CD4-positive, alpha-beta T cell (primary cell): ENCODE measurements around the gene DYRK1B. TPM values are rescaled to one million over a fixed set of nuclear protein-coding genes. Genes with fewer than 3 reads are reported as not detected.

ENCODE experiments used
- ATAC-seq: fragments of 200-7000 bp; cut with Tn5 transposase; one replicate; pipeline ENCODE4 v1.10.0; 2022; ENCODE audit warnings: mild to moderate bottlenecking; ENCODE audit not compliant: poor library complexity
- CTCF ChIA-PET: fragments of 350-600 bp; sonication (Branson Sonifier 250); formaldehyde crosslinking; loops from one replicate; lab custom pipeline; 2021; ENCODE audit warnings: antibody characterized with exemption, inconsistent platforms; lab: Charles Lee
- POLR2A ChIA-PET: fragments of 350-600 bp; sonication (Branson Sonifier 250); formaldehyde crosslinking; loops from one replicate; lab custom pipeline; 2021; ENCODE audit warnings: antibody characterized with exemption, inconsistent platforms; lab: Charles Lee
- DNase-seq, 14 experiments: peaks; one replicate each; pipeline ENCODE4 v3.0.0-alpha.2; 2013 to 2020; ENCODE audit warnings: mixed read lengths in 2 of 14
- H3K27ac ChIP-seq, 2 donors: one replicate each; pipeline versions ENCODE4 v1.5.1 to v1.7.0; 2013; ENCODE audit warnings: low read length in 2 of 2, low read depth in 1 of 2, mild to moderate bottlenecking in 1 of 2
- H3K27me3 ChIP-seq, 2 experiments: 1 replicate in 1 of 2; 2 replicates in 1 of 2; pipeline versions ENCODE4 v1.6.1 to v1.7.0; 2013; ENCODE audit warnings: low read length in 2 of 2, control low read depth in 1 of 2, mild to moderate bottlenecking in 1 of 2, moderate library complexity in 1 of 2; ENCODE audit not compliant: insufficient read depth in 2 of 2, control insufficient read depth in 1 of 2
- H3K36me3 ChIP-seq: one replicate; pipeline ENCODE4 v1.6.1; 2013; ENCODE audit warnings: low read length, control low read depth; ENCODE audit not compliant: insufficient read depth
- H3K4me1 ChIP-seq: one replicate; pipeline ENCODE4 v1.6.1; 2013; ENCODE audit warnings: low read length, control low read depth; ENCODE audit not compliant: insufficient read depth
- H3K4me3 ChIP-seq: one replicate; pipeline ENCODE4 v1.5.1; 2013; ENCODE audit warnings: mild to moderate bottlenecking, low read length, moderate library complexity
- H3K9me3 ChIP-seq, 2 experiments: 1 replicate in 1 of 2; 2 replicates in 1 of 2; pipeline versions ENCODE4 v1.6.1 to v1.7.0; 2013; ENCODE audit warnings: low read length in 2 of 2, mild to moderate bottlenecking in 2 of 2, control low read depth in 1 of 2, moderate library complexity in 1 of 2; ENCODE audit not compliant: control insufficient read depth in 1 of 2, insufficient read depth in 1 of 2
- H3K27ac Mint-ChIP-seq: one replicate; pipeline ENCODE4 v1.8.0; 2020; ENCODE audit warnings: mixed read lengths
- H3K27me3 Mint-ChIP-seq: one replicate; pipeline ENCODE4 v1.8.0; 2021; ENCODE audit warnings: mixed read lengths
- H3K36me3 Mint-ChIP-seq: one replicate; pipeline ENCODE4 v1.8.0; 2021; ENCODE audit warnings: low read depth, mixed read lengths
- H3K4me1 Mint-ChIP-seq: one replicate; pipeline ENCODE4 v1.8.0; 2021; ENCODE audit warnings: low read depth, mixed read lengths
- H3K4me3 Mint-ChIP-seq: one replicate; pipeline ENCODE4 v1.8.0; 2020; ENCODE audit warnings: mild to moderate bottlenecking, mixed read lengths
- H3K9me3 Mint-ChIP-seq: one replicate; pipeline ENCODE4 v1.8.0; 2020; ENCODE audit warnings: mixed read lengths
- intact Hi-C, 2 experiments: fragments of 100-400 bp; cut with DNase I in 1 of 2; cut with micrococcal nuclease in 1 of 2; formaldehyde crosslinking; loops; one replicate each; pipeline versions ENCODE4 v1.15.1 to v1.9.0; 2023 to 2025; cut with DNase I, micrococcal nuclease
- total RNA-seq, 174 experiments: library from RNA in 2 of 174; stranded (reverse) in 2 of 174; gene quantifications; one replicate each; pipeline ENCODE4 v1.2.3 and lab custom pipeline; 2021 to 2026
- TF ChIP-seq, protein P1 (sequence below): fragments of 200-600 bp; IDR thresholded peaks from one replicate; pipeline ENCODE4 v1.8.0; 2022; ENCODE audit warnings: antibody characterized with exemption, mild to moderate bottlenecking

The DYRK1B gene
- total RNA-seq, 2 experiments from 2014 or later = 18.9 to 19.4 TPM

DNA sequence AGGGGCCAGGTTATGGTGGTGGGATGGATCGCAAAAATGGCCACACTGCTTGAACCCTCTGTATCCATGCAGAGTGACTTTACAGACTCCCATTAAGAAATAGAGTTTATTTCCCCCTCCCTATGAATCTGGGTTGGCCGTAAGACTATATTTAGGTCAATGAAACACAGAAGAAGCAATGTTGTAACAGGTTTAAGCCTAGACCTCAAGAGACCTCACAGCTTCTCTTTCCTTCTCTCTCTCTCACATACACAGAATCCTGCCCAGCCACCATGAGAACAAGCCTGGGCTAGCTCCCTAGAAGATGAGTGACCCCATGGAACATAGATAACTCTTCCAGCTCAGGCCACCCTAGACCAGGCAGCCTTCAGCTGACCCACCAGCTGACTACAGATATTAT lies 33.2 kb upstream of the DYRK1B start:
- Mint-ChIP-seq H3K9me3 (no peaks in the 10 kb centered on the region), H3K27ac (no peak overlapping the region), H3K4me1 (no peaks in the 10 kb centered on the region), H3K36me3 (peaks cover 76% of the 10 kb centered on the region), H3K4me3 (no peak overlapping the region), H3K27me3 (no peaks in the 10 kb centered on the region)
- H3K9me3 ChIP-seq = no peaks in the 10 kb centered on the region
- no peaks in the 10 kb centered on the region for H3K4me1 ChIP-seq
- no peak overlapping the region for H3K27ac ChIP-seq
- H3K4me3 ChIP-seq = no peak overlapping the region
- ATAC-seq (no peak), DNase-seq (no peak)
- no peaks in the 10 kb centered on the region for H3K27me3 ChIP-seq
- TF ChIP-seq, protein P1, sequence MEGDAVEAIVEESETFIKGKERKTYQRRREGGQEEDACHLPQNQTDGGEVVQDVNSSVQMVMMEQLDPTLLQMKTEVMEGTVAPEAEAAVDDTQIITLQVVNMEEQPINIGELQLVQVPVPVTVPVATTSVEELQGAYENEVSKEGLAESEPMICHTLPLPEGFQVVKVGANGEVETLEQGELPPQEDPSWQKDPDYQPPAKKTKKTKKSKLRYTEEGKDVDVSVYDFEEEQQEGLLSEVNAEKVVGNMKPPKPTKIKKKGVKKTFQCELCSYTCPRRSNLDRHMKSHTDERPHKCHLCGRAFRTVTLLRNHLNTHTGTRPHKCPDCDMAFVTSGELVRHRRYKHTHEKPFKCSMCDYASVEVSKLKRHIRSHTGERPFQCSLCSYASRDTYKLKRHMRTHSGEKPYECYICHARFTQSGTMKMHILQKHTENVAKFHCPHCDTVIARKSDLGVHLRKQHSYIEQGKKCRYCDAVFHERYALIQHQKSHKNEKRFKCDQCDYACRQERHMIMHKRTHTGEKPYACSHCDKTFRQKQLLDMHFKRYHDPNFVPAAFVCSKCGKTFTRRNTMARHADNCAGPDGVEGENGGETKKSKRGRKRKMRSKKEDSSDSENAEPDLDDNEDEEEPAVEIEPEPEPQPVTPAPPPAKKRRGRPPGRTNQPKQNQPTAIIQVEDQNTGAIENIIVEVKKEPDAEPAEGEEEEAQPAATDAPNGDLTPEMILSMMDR = no peak
- peaks cover 3% of the 10 kb centered on the region for H3K36me3 ChIP-seq
- POLR2A ChIA-PET = no interaction called here
- CTCF ChIA-PET = no interaction called here
- intact Hi-C loops = no loop called here

- no peak overlapping the region for H3K27ac Mint-ChIP-seq
- Histone ChIP-seq H3K9me3 (no peaks in the 10 kb centered on the region), H3K36me3 (peaks cover 3% of the 10 kb centered on the region), H3K4me1 (no peaks in the 10 kb centered on the region), H3K27me3 (no peaks in the 10 kb centered on the region), H3K4me3 (no peak overlapping the region), H3K27ac (no peak overlapping the region)
- no peaks in the 10 kb centered on the region for H3K9me3 Mint-ChIP-seq
- POLR2A ChIA-PET = no interaction called here
- no peaks in the 10 kb centered on the region for H3K27me3 Mint-ChIP-seq
- ATAC-seq (no peak), DNase-seq (no peak)
- H3K4me3 Mint-ChIP-seq = no peak overlapping the region
- H3K4me1 Mint-ChIP-seq = no peaks in the 10 kb centered on the region
- intact Hi-C loops = no loop called here
- CTCF ChIA-PET = no interaction called here
- TF ChIP-seq, protein P1 = no peak
- H3K36me3 Mint-ChIP-seq = peaks cover 67% of the 10 kb centered on the region
Observed at GRCh38 chr19:39865953-39866352, 32.0 kb upstream of the DYRK1B start.

DNA sequence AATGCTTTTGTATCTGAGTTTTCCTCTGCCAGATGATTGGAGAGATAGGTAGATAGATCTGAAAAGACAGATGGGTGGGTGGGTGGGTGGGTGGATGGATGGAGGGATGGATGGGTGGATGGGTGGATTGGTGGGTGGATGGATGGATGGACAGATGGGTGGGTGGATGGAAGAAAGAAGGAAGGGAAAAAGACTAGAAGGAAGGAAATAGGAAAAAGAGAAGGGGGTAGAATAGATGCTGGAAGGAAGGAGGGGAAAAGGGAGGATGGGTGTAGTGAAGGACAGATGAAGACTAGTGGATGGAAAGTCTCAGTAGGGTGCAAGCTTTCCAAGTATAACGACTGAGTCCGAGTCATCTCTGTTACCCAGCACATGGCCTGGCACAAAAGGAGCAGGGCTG lies 31.2 kb upstream of the DYRK1B start:
- Histone ChIP-seq H3K4me3 (no peak overlapping the region), H3K27ac (no peak overlapping the region), H3K9me3 (no peaks in the 10 kb centered on the region), H3K27me3 (no peaks in the 10 kb centered on the region), H3K4me1 (no peaks in the 10 kb centered on the region), H3K36me3 (peaks cover 3% of the 10 kb centered on the region)
- intact Hi-C loops = no loop called here
- Mint-ChIP-seq H3K4me1 (no peaks in the 10 kb centered on the region), H3K27ac (no peak overlapping the region), H3K4me3 (no peak overlapping the region), H3K36me3 (peaks cover 64% of the 10 kb centered on the region), H3K27me3 (no peaks in the 10 kb centered on the region), H3K9me3 (no peaks in the 10 kb centered on the region)
- ChIA-PET CTCF (no interaction called here), POLR2A (no interaction called here)
- DNase-seq (no peak), ATAC-seq (no peak)
- TF ChIP-seq, protein P1 = no peak
